Astrocyte (in vitro differentiated cells and primary cell): Measurements from ENCODE around the gene CHST11. TPM values are rescaled to one million over a fixed set of nuclear protein-coding genes. Genes with fewer than 3 reads are reported as not detected.
A peak's percentile ranks its signal among the peaks of the same experiment; 100 is the strongest.

Source experiments
- DNase-seq: peaks from one replicate; pipeline ENCODE4 v3.0.0-alpha.2; 2010; ENCODE audit warnings: low read depth
- FAIRE-seq: peaks from 2 replicates; lab custom pipeline; 2011; peaks lifted over from hg19 to GRCh38; lab: Jason Lieb, UNC
- H2AFZ ChIP-seq: 2 replicates; pipeline ENCODE4 v1.6.0; 2012; ENCODE audit warnings: low read depth, low read length, inconsistent platforms
- H3K27ac ChIP-seq: 2 replicates; pipeline ENCODE4 v1.5.1; 2011; ENCODE audit warnings: low read depth, low read length, inconsistent platforms
- H3K27me3 ChIP-seq: 2 replicates; pipeline ENCODE4 v1.6.0; 2011; ENCODE audit warnings: low read length, inconsistent platforms; ENCODE audit not compliant: insufficient read depth
- H3K36me3 ChIP-seq: 2 replicates; pipeline ENCODE4 v1.5.1; 2011; ENCODE audit warnings: low read length, inconsistent platforms; ENCODE audit not compliant: insufficient read depth
- H3K4me1 ChIP-seq: 2 replicates; pipeline ENCODE4 v1.5.1; 2011; ENCODE audit warnings: low read length, inconsistent platforms; ENCODE audit not compliant: insufficient read depth
- H3K4me2 ChIP-seq: 2 replicates; pipeline ENCODE4 v1.6.0; 2012; ENCODE audit warnings: low read length, inconsistent platforms
- H3K4me3 ChIP-seq: 2 replicates; pipeline ENCODE4 v1.5.1; 2011; ENCODE audit warnings: low read depth, mild to moderate bottlenecking, low read length, inconsistent platforms; ENCODE audit not compliant: insufficient read depth
- H3K79me2 ChIP-seq: 2 replicates; pipeline ENCODE4 v1.6.0; 2012; ENCODE audit warnings: mild to moderate bottlenecking, low read length, inconsistent platforms; ENCODE audit not compliant: insufficient read depth
- H3K9ac ChIP-seq: 2 replicates; pipeline ENCODE4 v1.6.0; 2012; ENCODE audit warnings: mild to moderate bottlenecking, low read length, inconsistent platforms
- H3K9me3 ChIP-seq: 2 replicates; pipeline ENCODE4 v1.5.1; 2012; ENCODE audit warnings: low read depth, mild to moderate bottlenecking, low read length, inconsistent platforms; ENCODE audit not compliant: insufficient read depth
- H4K20me1 ChIP-seq: 2 replicates; pipeline ENCODE4 v1.6.0; 2012; ENCODE audit warnings: low read length, inconsistent platforms; ENCODE audit not compliant: insufficient read depth
- H3K27ac Mint-ChIP-seq: one replicate; pipeline ENCODE4 v1.8.0; 2021; ENCODE audit warnings: mild to moderate bottlenecking, mixed read lengths; ENCODE audit not compliant: unreplicated experiment
- H3K27me3 Mint-ChIP-seq: one replicate; pipeline ENCODE4 v1.8.0; 2021; ENCODE audit warnings: low read depth, mixed read lengths; ENCODE audit not compliant: unreplicated experiment
- H3K36me3 Mint-ChIP-seq: one replicate; pipeline ENCODE4 v1.8.0; 2021; ENCODE audit warnings: low read depth, mixed read lengths; ENCODE audit not compliant: unreplicated experiment
- H3K4me1 Mint-ChIP-seq: one replicate; pipeline ENCODE4 v1.8.0; 2021; ENCODE audit warnings: low read depth, mixed read lengths; ENCODE audit not compliant: unreplicated experiment
- H3K4me3 Mint-ChIP-seq: one replicate; pipeline ENCODE4 v1.8.0; 2021; ENCODE audit warnings: mild to moderate bottlenecking, moderate library complexity, mixed read lengths; ENCODE audit not compliant: unreplicated experiment
- H3K9me3 Mint-ChIP-seq: one replicate; pipeline ENCODE4 v1.8.0; 2021; ENCODE audit warnings: mild to moderate bottlenecking, mixed read lengths; ENCODE audit not compliant: unreplicated experiment
- EZH2 ChIP-seq: IDR thresholded peaks from 2 replicates; pipeline ENCODE4 v1.6.1; 2012; ENCODE audit warnings: mild to moderate bottlenecking, low read length, inconsistent platforms; ENCODE audit not compliant: insufficient read depth
- total RNA-seq: library from RNA; stranded (reverse); gene quantifications from 2 replicates; pipeline ENCODE4 v1.2.1, GENCODE V29; 2021
- TF ChIP-seq, protein P1 (sequence below): IDR thresholded peaks from 2 replicates; pipeline ENCODE4 v1.5.1; 2011; ENCODE audit warnings: low read depth, mild to moderate bottlenecking, inconsistent platforms, low read length, moderate library complexity; ENCODE audit not compliant: insufficient read depth

CHST11 gene
- total RNA-seq, 1 donor from 2014 or later: 30.2 TPM

DNA sequence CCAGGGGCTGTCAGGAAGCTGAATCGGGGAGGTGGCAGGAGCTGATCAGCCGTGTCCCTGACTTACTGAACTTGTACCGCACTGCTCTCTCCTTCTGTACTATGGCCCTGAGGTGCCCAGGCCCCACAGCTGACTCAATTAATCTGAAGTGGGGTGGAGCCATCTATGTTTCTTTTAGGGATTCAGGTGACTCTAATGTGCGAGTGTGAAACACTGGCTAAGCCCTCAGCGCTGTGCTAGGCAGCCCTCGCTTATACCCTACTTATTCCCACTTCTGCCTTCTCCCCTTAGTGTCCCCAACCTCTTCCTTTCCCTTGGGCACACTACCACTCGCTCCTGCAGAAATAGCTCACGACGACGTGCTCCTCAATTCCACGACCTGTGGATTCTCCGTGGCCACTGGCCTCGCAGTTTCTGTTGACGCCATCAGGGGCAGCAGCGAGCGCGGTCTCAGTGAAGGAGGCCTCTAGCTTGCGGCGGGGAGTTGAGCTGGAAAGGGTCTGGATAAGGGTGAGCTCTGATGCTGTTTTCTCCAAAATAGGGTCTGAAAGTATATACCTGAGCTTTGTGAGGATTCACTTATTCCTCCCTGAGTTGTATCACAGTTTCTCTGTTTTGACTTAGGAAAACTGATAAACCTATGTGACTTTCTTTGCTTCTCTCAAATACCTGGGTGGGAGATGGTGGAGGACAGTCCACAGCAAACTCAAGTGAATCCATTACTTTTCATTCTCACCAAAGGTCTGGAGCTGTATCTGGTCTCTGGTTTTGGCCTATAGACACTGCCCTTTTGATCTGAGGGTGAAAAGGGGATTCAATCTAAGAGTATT is 333.8 kb downstream of the CHST11 start:
- H3K27me3 ChIP-seq: no peaks in the 10 kb centered on the region
- no peak overlapping the region for H2AFZ ChIP-seq
- Mint-ChIP-seq H3K36me3 (no peaks in the 10 kb centered on the region), H3K27ac (no peak overlapping the region), H3K9me3 (no peaks in the 10 kb centered on the region), H3K27me3 (no peaks in the 10 kb centered on the region), H3K4me1 (peaks cover 10% of the 10 kb centered on the region), H3K4me3 (no peak overlapping the region)
- H3K4me2 ChIP-seq: no peak overlapping the region
- no peak overlapping the region for H3K4me3 ChIP-seq
- no peaks in the 10 kb centered on the region for H3K79me2 ChIP-seq
- H3K36me3 ChIP-seq: no peaks in the 10 kb centered on the region
- TF ChIP-seq, protein P1, sequence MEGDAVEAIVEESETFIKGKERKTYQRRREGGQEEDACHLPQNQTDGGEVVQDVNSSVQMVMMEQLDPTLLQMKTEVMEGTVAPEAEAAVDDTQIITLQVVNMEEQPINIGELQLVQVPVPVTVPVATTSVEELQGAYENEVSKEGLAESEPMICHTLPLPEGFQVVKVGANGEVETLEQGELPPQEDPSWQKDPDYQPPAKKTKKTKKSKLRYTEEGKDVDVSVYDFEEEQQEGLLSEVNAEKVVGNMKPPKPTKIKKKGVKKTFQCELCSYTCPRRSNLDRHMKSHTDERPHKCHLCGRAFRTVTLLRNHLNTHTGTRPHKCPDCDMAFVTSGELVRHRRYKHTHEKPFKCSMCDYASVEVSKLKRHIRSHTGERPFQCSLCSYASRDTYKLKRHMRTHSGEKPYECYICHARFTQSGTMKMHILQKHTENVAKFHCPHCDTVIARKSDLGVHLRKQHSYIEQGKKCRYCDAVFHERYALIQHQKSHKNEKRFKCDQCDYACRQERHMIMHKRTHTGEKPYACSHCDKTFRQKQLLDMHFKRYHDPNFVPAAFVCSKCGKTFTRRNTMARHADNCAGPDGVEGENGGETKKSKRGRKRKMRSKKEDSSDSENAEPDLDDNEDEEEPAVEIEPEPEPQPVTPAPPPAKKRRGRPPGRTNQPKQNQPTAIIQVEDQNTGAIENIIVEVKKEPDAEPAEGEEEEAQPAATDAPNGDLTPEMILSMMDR: peak; percentile 47
- TF ChIP-seq EZH2: no peak
- no peaks in the 10 kb centered on the region for H4K20me1 ChIP-seq
- no peak overlapping the region for H3K27ac ChIP-seq
- DNase-seq: no peak
- FAIRE-seq: no peak
- no peaks in the 10 kb centered on the region for H3K9me3 ChIP-seq
- peaks cover 11% of the 10 kb centered on the region for H3K4me1 ChIP-seq
- H3K9ac ChIP-seq: no peak overlapping the region

DNA sequence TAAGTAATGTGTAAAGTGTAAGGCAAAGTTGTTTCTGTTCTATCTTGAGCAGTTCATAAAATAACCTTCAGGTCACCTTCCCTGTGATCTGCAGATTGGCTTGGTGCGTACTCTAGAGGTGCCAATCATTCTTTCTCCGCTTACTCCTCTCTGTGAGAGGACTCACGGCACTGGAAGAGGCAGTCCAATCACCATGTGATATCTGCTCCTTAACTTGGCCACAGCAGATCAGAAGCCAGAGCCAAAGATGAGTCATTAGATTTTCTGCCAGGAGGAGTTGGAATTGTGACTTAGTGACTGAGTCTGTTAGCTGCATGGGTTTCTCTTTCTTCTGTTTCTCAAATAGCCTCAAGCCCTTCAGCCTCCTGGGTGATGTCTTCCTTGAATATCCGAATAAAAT is 335.8 kb downstream of the CHST11 start:
- FAIRE-seq: peak; percentile 90
- H2AFZ ChIP-seq: no peak overlapping the region
- H3K4me3 ChIP-seq: no peak overlapping the region
- Mint-ChIP-seq H3K27ac (no peak overlapping the region), H3K27me3 (no peaks in the 10 kb centered on the region), H3K4me1 (peaks cover 10% of the 10 kb centered on the region), H3K9me3 (no peaks in the 10 kb centered on the region), H3K4me3 (no peak overlapping the region), H3K36me3 (no peaks in the 10 kb centered on the region)
- no peak overlapping the region for H3K9ac ChIP-seq
- H3K27ac ChIP-seq: no peak overlapping the region
- peak; percentile 94 for DNase-seq
- no peaks in the 10 kb centered on the region for H4K20me1 ChIP-seq
- H3K4me1 ChIP-seq: peaks cover 11% of the 10 kb centered on the region
- no peaks in the 10 kb centered on the region for H3K36me3 ChIP-seq
- no peaks in the 10 kb centered on the region for H3K9me3 ChIP-seq
- no peak for TF ChIP-seq EZH2
- TF ChIP-seq, protein P1: no peak
- H3K79me2 ChIP-seq: no peaks in the 10 kb centered on the region
- peak overlapping the region; percentile 43 for H3K4me2 ChIP-seq
- no peaks in the 10 kb centered on the region for H3K27me3 ChIP-seq

DNA sequence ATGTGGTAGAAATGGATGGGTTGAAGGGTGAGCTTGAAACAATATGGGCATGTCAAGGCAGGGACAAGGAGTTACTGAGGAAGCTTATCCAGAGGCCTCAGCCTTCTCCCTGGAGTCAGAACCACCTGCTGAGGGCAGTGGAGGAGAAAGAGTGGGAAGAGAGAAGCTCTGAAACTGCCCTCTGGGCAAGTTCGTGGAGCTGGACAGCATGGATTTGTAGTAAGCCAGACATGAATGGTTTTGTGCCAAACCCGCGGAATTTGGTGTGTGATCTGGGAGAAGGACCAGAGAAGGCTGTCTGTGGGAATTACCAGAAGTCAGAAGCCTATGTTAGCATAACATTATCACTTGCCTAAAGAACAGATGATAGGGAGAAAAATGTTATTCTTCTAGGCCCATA is 336.5 kb downstream of the CHST11 start:
- Mint-ChIP-seq H3K27ac (no peak overlapping the region), H3K36me3 (no peaks in the 10 kb centered on the region), H3K9me3 (no peaks in the 10 kb centered on the region), H3K4me3 (no peak overlapping the region), H3K4me1 (peaks cover 10% of the 10 kb centered on the region), H3K27me3 (no peaks in the 10 kb centered on the region)
- Histone ChIP-seq H3K4me2 (peak overlapping the region; percentile 43), H3K9ac (no peak overlapping the region), H3K9me3 (no peaks in the 10 kb centered on the region), H3K4me3 (no peak overlapping the region), H3K4me1 (peaks cover 11% of the 10 kb centered on the region), H2AFZ (no peak overlapping the region), H4K20me1 (no peaks in the 10 kb centered on the region), H3K27me3 (no peaks in the 10 kb centered on the region), H3K79me2 (no peaks in the 10 kb centered on the region), H3K27ac (no peak overlapping the region), H3K36me3 (no peaks in the 10 kb centered on the region)
- no peak for TF ChIP-seq EZH2
- TF ChIP-seq, protein P1: no peak
- peak; percentile 88 for DNase-seq
- no peak for FAIRE-seq
